Tibial artery (tissue), 4 donors: Measurements from ENCODE around the gene CA5A.
"Not testable (repeated sequence)": the region's sequence is repeated elsewhere in the genome, so short reads cannot be mapped to it uniquely, and the experiment has no call there.

Experiments
- DNase-seq, 2 donors: peaks; one replicate each; pipeline ENCODE4 v3.0.0-alpha.2; 2019
- H3K27ac ChIP-seq, 2 donors: fragments of 200-600 bp; sonication (generic) in 1 of 2; 1 replicate in 1 of 2; 2 replicates in 1 of 2; pipeline ENCODE4 v1.5.1; 2018 to 2019; ENCODE audit warnings: mild to moderate bottlenecking in 1 of 2
- H3K27me3 ChIP-seq, 2 donors: fragments of 200-600 bp; sonication (generic) in 1 of 2; one replicate each; pipeline versions ENCODE4 v1.5.1 to v1.6.0; 2016 to 2019
- H3K36me3 ChIP-seq, 3 donors: fragments of 200-600 bp; sonication (generic) in 2 of 3; one replicate each; pipeline ENCODE4 v1.5.1; 2016 to 2019; ENCODE audit warnings: mild to moderate bottlenecking in 2 of 3
- H3K4me1 ChIP-seq, 4 donors: fragments of 200-600 bp; sonication (generic) in 2 of 4; 1 replicate in 3 of 4; 2 replicates in 1 of 4; pipeline ENCODE4 v1.5.1; 2016 to 2019
- H3K4me3 ChIP-seq, 2 donors: fragments of 200-600 bp; sonication (generic) in 1 of 2; 1 replicate in 1 of 2; 2 replicates in 1 of 2; pipeline ENCODE4 v1.5.1; 2018 to 2019; ENCODE audit warnings: mild to moderate bottlenecking in 2 of 2
- H3K9me3 ChIP-seq, 3 donors: fragments of 200-600 bp; sonication (generic) in 1 of 3; one replicate each; pipeline ENCODE4 v1.5.1; 2016 to 2019
- intact Hi-C: fragments of 100-400 bp; cut with DNase I; formaldehyde crosslinking; loops from one replicate; pipeline ENCODE4 v1.15.0; 2023; ENCODE audit warnings: low total_unique reads
- TF ChIP-seq, protein P1 (sequence below), 2 experiments: fragments of 200-600 bp in 1 of 2; fragments of 450-650 bp in 1 of 2; IDR thresholded peaks; one replicate each; pipeline ENCODE4 v1.5.1; 2017 to 2019; ENCODE audit warnings: antibody characterized with exemption in 2 of 2, mild to moderate bottlenecking in 1 of 2, moderate library complexity in 1 of 2

Gene CA5A

DNA sequence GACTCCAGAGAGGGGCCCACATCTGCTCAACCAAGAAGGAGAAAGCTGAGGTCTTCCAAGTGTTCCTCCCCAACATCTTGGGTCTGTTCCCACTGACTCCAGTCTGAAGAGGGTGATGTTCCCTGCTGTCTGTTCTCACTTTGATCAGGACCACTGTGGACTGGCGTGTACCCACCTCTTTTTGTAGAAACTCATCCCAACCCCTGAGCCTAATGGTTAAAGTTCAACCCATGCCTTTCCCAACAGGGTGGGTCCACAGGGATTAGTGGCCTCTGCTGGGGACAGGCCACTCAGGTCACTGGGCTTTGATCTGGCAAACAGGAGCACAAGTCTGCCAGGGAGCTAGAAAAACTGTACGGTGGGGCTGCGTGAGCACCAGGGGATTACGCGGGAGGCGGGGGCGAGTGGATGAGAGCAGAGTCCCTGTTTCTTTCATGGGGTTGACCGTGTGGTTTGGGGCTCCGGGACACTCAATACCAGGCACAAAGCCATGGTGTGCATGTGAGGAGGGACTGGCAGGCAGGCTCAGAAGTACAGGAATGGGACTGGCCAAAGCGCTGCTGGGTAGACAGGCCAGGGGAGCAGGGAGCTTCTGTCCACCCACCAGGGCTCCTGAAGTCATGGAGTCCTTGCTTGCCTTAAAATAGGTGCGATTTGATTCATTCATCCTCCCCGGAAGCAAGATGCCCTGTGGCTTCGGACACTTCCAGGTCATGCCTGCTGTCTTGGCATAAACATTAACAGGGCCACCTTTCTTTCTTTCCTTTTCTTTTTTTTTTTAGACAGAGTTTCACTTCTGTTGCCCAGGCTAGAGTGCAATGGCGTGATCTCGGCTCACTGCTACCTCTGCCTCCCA lies at the start of gene CA5A:
Gene CA5A (minus strand): TSS at position 155 of the 856 bp plus-strand sequence. CDS start 79 bp downstream, at position 76.
- TF ChIP-seq, protein P1, sequence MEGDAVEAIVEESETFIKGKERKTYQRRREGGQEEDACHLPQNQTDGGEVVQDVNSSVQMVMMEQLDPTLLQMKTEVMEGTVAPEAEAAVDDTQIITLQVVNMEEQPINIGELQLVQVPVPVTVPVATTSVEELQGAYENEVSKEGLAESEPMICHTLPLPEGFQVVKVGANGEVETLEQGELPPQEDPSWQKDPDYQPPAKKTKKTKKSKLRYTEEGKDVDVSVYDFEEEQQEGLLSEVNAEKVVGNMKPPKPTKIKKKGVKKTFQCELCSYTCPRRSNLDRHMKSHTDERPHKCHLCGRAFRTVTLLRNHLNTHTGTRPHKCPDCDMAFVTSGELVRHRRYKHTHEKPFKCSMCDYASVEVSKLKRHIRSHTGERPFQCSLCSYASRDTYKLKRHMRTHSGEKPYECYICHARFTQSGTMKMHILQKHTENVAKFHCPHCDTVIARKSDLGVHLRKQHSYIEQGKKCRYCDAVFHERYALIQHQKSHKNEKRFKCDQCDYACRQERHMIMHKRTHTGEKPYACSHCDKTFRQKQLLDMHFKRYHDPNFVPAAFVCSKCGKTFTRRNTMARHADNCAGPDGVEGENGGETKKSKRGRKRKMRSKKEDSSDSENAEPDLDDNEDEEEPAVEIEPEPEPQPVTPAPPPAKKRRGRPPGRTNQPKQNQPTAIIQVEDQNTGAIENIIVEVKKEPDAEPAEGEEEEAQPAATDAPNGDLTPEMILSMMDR (IDR thresholded peaks at IDR 0.05): no peak
- Histone ChIP-seq H3K4me1 (no peaks in the 10 kb centered on the region), H3K27me3 (peaks cover 0 to 19% of the 10 kb centered on the region in 2 donors), H3K36me3 (no peaks in the 10 kb centered on the region), H3K27ac (no peak within 1 kb of the TSS), H3K4me3 (no peak within 1 kb of the TSS), H3K9me3 (no peaks in the 10 kb centered on the region)
- no peak for DNase-seq
- intact Hi-C loops: no loop called here

DNA sequence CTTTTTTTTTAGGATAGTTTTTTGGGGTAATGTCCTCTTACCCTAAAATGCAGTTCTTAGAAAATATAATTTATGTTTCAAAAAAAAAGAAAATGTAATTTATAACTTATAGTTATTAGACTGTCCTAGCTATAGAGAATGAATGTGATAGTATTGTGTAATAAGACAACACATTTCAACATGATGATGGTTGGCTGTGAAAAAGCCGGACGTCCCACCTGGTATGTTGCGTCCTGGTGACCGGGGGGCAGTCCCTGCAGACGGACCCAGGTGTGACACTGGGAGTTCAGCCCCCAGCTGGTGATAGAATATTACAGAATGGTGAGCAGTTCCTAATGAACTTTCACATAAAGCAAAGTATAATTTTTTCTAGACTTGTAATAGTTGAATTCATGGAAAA lies 49.2 kb upstream of the CA5A start:
- H3K4me3 ChIP-seq, H3K9me3 ChIP-seq, H3K27ac ChIP-seq, H3K4me1 ChIP-seq, intact Hi-C loops, H3K27me3 ChIP-seq: not testable (repeated sequence)
- DNase-seq: peak in 1 of 2 donors; percentile 31
- H3K36me3 ChIP-seq: peaks cover 10 to 58% (median 33%) of the 10 kb centered on the region in 3 donors

DNA sequence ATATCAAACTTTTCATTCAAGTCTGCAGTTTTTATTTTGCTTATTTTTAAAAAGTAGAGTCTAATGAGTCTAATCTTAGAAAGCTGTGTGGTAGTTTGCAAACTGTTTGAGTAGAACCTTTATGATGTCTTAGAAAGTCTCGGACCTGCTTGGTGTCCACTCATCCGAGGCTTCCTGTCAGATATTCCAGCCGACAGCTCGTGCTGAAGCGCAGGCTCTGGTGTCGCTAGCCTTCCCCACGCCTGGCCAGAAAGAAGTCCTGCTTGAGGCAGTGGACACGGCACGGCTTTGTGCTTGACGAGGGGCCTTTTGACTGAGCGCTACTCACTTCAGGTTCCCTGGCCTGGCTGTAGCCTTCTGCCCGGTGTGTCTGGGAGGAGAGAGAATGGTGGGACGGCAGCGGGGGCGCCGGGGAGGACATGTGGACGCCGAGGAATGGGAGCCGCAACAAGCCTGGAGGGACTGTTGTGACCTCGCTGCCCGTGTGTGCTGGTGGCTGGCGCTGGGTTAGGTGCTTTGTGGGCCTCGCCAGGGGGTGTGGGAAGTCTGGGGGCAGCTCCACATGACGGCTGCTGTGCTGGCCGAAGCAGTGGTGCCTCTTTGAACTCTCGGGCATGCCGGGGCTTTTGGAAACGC lies 48.4 kb upstream of the CA5A start:
- Histone ChIP-seq H3K36me3 (peaks cover 10 to 56% (median 32%) of the 10 kb centered on the region in 3 donors), H3K27ac (no peak overlapping the region), H3K9me3 (no peaks in the 10 kb centered on the region), H3K27me3 (no peaks in the 10 kb centered on the region), H3K4me3 (no peak overlapping the region), H3K4me1 (peaks cover 0 to 3% (median 0%) of the 10 kb centered on the region in 4 donors)
- intact Hi-C loops: no loop called here
- TF ChIP-seq, protein P1 (IDR thresholded peaks at IDR 0.05): no peak
- DNase-seq: peak in 1 of 2 donors; percentile 55

DNA sequence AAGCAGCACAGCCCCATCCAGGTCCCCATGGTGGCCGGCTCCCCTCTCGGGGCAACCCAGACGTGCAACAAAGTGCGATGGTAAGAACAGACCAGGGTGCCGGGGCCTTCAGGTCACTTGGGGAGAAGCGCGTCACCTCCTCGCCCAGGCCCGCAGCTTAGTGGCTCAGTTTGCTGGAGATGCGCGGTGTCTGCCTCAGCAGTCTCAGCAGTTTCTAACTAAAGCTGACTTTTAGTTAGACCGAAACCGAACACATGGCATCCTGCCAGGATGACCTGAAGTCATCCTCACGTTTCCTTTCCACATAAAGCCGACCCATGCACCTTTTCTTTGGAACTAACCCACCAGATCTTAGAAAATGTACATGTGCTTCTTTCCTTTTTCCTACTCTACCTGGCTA lies 47.9 kb upstream of the CA5A start:
- H3K4me1 ChIP-seq, H3K27me3 ChIP-seq, intact Hi-C loops, H3K4me3 ChIP-seq, H3K27ac ChIP-seq, H3K9me3 ChIP-seq: not testable (repeated sequence)
- H3K36me3 ChIP-seq: peaks cover 10 to 53% (median 32%) of the 10 kb centered on the region in 3 donors
- peak in 1 of 2 donors; percentile 45 for DNase-seq

DNA sequence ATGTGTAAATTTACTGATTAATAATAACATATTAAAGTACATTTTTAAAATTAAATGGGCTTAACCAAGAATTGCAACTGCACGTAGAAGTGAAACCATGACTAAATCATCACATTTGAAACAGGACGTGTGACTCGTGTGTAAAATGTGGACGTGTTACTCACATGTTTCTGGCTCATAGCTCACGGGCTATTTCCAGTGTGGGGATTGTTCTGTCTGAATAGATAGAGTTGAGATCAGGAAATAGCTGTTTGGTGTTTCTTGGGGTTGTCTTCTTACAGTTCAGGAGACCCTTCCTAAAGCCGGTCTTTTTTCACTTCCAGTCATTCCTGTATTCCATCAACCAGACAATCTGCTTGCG lies 47.4 kb upstream of the CA5A start:
- H3K27me3 ChIP-seq, H3K27ac ChIP-seq, intact Hi-C loops, H3K4me1 ChIP-seq, H3K9me3 ChIP-seq, H3K4me3 ChIP-seq: not testable (repeated sequence)
- DNase-seq: peak in 1 of 2 donors; percentile 19
- H3K36me3 ChIP-seq: peaks cover 10 to 53% (median 32%) of the 10 kb centered on the region in 3 donors

DNA sequence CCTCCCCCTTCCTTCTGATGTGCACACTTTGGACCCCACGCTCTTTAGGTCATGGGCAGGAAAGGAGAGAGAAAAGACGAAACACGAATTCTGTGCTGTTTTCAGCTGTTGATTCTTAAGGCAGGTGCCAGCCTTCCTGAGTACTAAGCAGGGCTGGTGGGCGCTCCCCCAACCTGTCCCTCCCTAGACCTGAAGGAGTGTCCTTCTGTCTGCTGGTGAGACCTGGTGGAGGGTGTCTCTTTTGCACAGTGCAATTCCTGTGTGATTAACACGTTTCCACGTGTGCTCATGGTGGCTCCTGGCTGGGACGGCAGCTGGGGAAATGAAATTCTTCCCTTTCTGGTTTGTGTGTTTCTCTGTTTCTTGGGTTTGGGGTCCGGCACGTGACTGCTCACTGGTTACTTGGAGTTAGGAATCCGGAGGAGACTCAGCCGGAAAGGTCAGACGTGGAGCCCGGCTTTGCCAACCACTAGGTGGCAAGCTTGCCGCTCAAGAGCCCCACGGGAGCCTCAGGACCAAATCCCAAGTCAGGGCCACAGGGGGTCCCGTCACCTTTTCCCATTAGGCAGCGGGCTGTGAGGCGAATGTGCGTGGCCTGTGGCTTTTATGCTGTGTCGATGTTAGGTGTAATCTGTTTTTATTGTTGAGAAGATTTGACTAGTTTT lies 46.9 kb upstream of the CA5A start:
- intact Hi-C loops, H3K27ac ChIP-seq, H3K9me3 ChIP-seq, H3K4me1 ChIP-seq, H3K27me3 ChIP-seq, H3K4me3 ChIP-seq: not testable (repeated sequence)
- peaks cover 10 to 53% (median 32%) of the 10 kb centered on the region in 3 donors for H3K36me3 ChIP-seq
- DNase-seq: peak in 1 of 2 donors; percentile 56
- TF ChIP-seq, protein P1 (IDR thresholded peaks at IDR 0.05): peak in 1 of 2 experiments; percentile 17
